GM12878 (cell line): Measurements from ENCODE around the gene PTPRM. TPM values are rescaled to one million over a fixed set of nuclear protein-coding genes. Genes with fewer than 3 reads are reported as not detected.

ENCODE experiments used
- ATAC-seq: fragments of 200-7000 bp; cut with Tn5 transposase; 3 replicates; pipeline ENCODE4 v1.9.1; 2020; ENCODE audit warnings: mild to moderate bottlenecking, moderate library complexity
- BruUV-seq: library from RNA; stranded (reverse); fragments of 400-500 nt; replicated peaks from 2 replicates; lab custom pipeline; 2021; lab: Mats Ljungman, UMichigan
- CTCF ChIA-PET: fragments of 300-600 bp; sonication (Branson Sonifier 250); formaldehyde crosslinking; extraction: SDS; loops from one replicate; lab custom pipeline; 2021; ENCODE audit warnings: inconsistent platforms; lab: Yijun Ruan, JAX
- POLR2A ChIA-PET: fragments of 350-600 bp; formaldehyde crosslinking; extraction: SDS; loops from one replicate; lab custom pipeline; 2021; ENCODE audit warnings: inconsistent platforms; lab: Charles Lee
- RAD21 ChIA-PET: fragments of 300-600 bp; sonication (Branson Sonifier 250); formaldehyde crosslinking; loops from one replicate; lab custom pipeline; 2023; ENCODE audit warnings: antibody characterized with exemption; ENCODE audit not compliant: unreplicated experiment; lab: Charles Lee
- SMC1A ChIA-PET: fragments of 300-600 bp; sonication (Branson Sonifier 250); formaldehyde crosslinking; loops from one replicate; lab custom pipeline; 2023; ENCODE audit not compliant: unreplicated experiment, uncharacterized antibody; lab: Charles Lee
- DNase-seq: peaks from one replicate; pipeline ENCODE4 v3.0.0-alpha.2; 2011; ENCODE audit warnings: low read depth, low spot score
- FAIRE-seq: peaks from 3 replicates; lab custom pipeline; 2011; peaks lifted over from hg19 to GRCh38; lab: Jason Lieb, UNC
- H2AFZ ChIP-seq: 2 replicates; pipeline ENCODE4 v1.6.0; 2011; ENCODE audit warnings: low read depth, low read length, control low read depth; ENCODE audit not compliant: control insufficient read depth
- H3K27ac ChIP-seq: 2 replicates; pipeline ENCODE4 v1.5.1; 2011; ENCODE audit warnings: control low read depth; ENCODE audit not compliant: control insufficient read depth, insufficient read depth
- H3K27me3 ChIP-seq, 2 experiments: replicated peaks in 1 of 2; 2 replicates each; pipeline versions ENCODE4 v1.6.0 to v1.6.1; 2011; ENCODE audit warnings: low read length in 1 of 2; ENCODE audit not compliant: control insufficient read depth in 2 of 2, insufficient read depth in 2 of 2
- H3K36me3 ChIP-seq, 2 experiments: 2 replicates each; pipeline ENCODE4 v1.5.1; 2011; ENCODE audit warnings: low read length in 1 of 2; ENCODE audit not compliant: control insufficient read depth in 2 of 2, insufficient read depth in 2 of 2
- H3K4me1 ChIP-seq: 2 replicates; pipeline ENCODE4 v1.6.1; 2011; ENCODE audit warnings: mild to moderate bottlenecking, low read length, moderate library complexity, mixed read lengths; ENCODE audit not compliant: control insufficient read depth, insufficient read depth
- H3K4me2 ChIP-seq: 2 replicates; pipeline ENCODE4 v1.6.0; 2011; ENCODE audit warnings: control low read depth; ENCODE audit not compliant: control insufficient read depth, insufficient read depth
- H3K4me3 ChIP-seq: fragments of 200-600 bp; sonication (generic); 2 replicates; pipeline ENCODE4 v1.5.1; 2016
- H3K79me2 ChIP-seq: 2 replicates; pipeline ENCODE4 v1.6.0; 2011; ENCODE audit warnings: low read length; ENCODE audit not compliant: control insufficient read depth, insufficient read depth
- H3K9ac ChIP-seq: 2 replicates; pipeline ENCODE4 v1.8.0; 2011; ENCODE audit warnings: low read length, control low read depth, mixed read lengths; ENCODE audit not compliant: control insufficient read depth, insufficient read depth
- H3K9me3 ChIP-seq: replicated peaks from 3 replicates; pipeline ENCODE4 v1.5.1; 2011; ENCODE audit warnings: mild to moderate bottlenecking, low read length; ENCODE audit not compliant: control insufficient read depth, insufficient read depth
- H4K20me1 ChIP-seq: 2 replicates; pipeline ENCODE4 v1.6.0; 2011; ENCODE audit not compliant: control insufficient read depth, insufficient read depth
- ASH2L ChIP-seq: fragments of 300-600, 200-600 bp; sonication (generic); IDR thresholded peaks from 2 replicates; pipeline ENCODE4 v1.6.1; 2017; ENCODE audit warnings: low read depth, mild to moderate bottlenecking, borderline replicate concordance
- ATF2 ChIP-seq: IDR thresholded peaks from 2 replicates; pipeline ENCODE4 v1.6.1; 2012; ENCODE audit warnings: low read length, inconsistent platforms
- E4F1 ChIP-seq: fragments of 450-650 bp; IDR thresholded peaks from 2 replicates; pipeline ENCODE4 v1.6.1; 2018; ENCODE audit warnings: borderline replicate concordance, mild to moderate bottlenecking; ENCODE audit not compliant: partially characterized antibody
- NR2F1 ChIP-seq: fragments of 450-650 bp; conservative IDR thresholded peaks from 2 replicates; pipeline ENCODE4 v1.6.1; 2017; ENCODE audit warnings: mild to moderate bottlenecking
- SP1 ChIP-seq: IDR thresholded peaks from one replicate; pipeline ENCODE4 v1.6.1; 2011; ENCODE audit warnings: low read depth, low read length
- SUPT20H ChIP-seq: IDR thresholded peaks from 2 replicates; pipeline ENCODE4 v1.6.1; 2011; ENCODE audit warnings: low read depth, mild to moderate bottlenecking, low read length, moderate library complexity, borderline replicate concordance; ENCODE audit not compliant: control insufficient read depth
- TCF3 ChIP-seq: IDR thresholded peaks from 2 replicates; pipeline ENCODE4 v1.6.1; 2012; ENCODE audit warnings: low read depth, mild to moderate bottlenecking, low read length, borderline replicate concordance; ENCODE audit not compliant: insufficient read depth
- WGBS: methylation state at CpG from one replicate; pipeline ENCODE4 v1.1.6; 2016; ENCODE audit warnings: low lambda C conversion rate; ENCODE audit not compliant: insufficient replicate concordance, insufficient coverage; ENCODE audit errors: missing lambda C conversion rate; 5-methylcytosine and 5-hydroxymethylcytosine counted together
- in situ Hi-C: fragments of 300-500 bp; cut with MboI; formaldehyde crosslinking; loops from 9 replicates; pipeline ENCODE4 v1.14.3; 2018; ENCODE audit warnings: mixed read lengths
- intact Hi-C: fragments of 100-400 bp; cut with micrococcal nuclease; formaldehyde crosslinking; loops from one replicate; pipeline ENCODE4 v1.14.2; 2022; ENCODE audit not compliant: unreplicated experiment
- polyA plus RNA-seq, 11 experiments: library from polyadenylated mRNA; depleted of rRNA in 4 of 11; unstranded in 6 of 11; stranded (reverse) in 5 of 11; fragments of >200 nt; fragmentation: Nextera tagmentation in 4 of 11; fragmentation: Illumina TruSeq in 1 of 11; extraction: Ambion mirVana in 4 of 11; extraction: Trizol in 1 of 11; gene quantifications; 1 replicate in 1 of 11; 2 replicates in 10 of 11; pipeline versions ENCODE4 v1.2.1 to v1.2.3, GENCODE V29; 2011 to 2016; ENCODE audit warnings: inconsistent platforms in 2 of 11, missing spikeins in 2 of 11, low read depth in 1 of 11
- total RNA-seq, 4 experiments: library from RNA; depleted of rRNA in 3 of 4; stranded (reverse); fragments of >200 nt in 3 of 4; fragmentation: Illumina TruSeq in 1 of 4; extraction: Trizol in 1 of 4; gene quantifications; 2 replicates each; pipeline versions ENCODE4 v1.2.1 to v1.2.3, GENCODE V29; 2013 to 2021
- TF ChIP-seq, protein P1 (sequence below): fragments of 150-350 bp; IDR thresholded peaks from 2 replicates; pipeline ENCODE4 v1.6.1; 2016; ENCODE audit warnings: low read depth, low read length
- TF ChIP-seq, protein P2 (sequence below): fragments of 150-350 bp; IDR thresholded peaks from 2 replicates; pipeline ENCODE4 v1.6.1; 2014; ENCODE audit warnings: mild to moderate bottlenecking, low read depth, low read length

The PTPRM gene
- total and polyA plus RNA-seq, 10 of the 15 experiments (the other 5 are each of a cell fraction or from before 2014, with no cell fraction given): 0.07 to 22.6 (median 0.60) TPM

- Histone ChIP-seq H3K9ac (no peak overlapping the region), H3K36me3 (no peaks in the 10 kb centered on the region), H2AFZ (no peak overlapping the region), H3K79me2 (no peaks in the 10 kb centered on the region), H4K20me1 (no peaks in the 10 kb centered on the region), H3K4me3 (no peak overlapping the region), H3K4me1 (no peaks in the 10 kb centered on the region), H3K27me3 (no peaks in the 10 kb centered on the region; a peak in 1 of 4 replicates), H3K27ac (no peak overlapping the region), H3K4me2 (no peak overlapping the region), H3K9me3 (no peaks in the 10 kb centered on the region)
- FAIRE-seq (no peak), DNase-seq (no peak), ATAC-seq (no peak)
- ChIA-PET RAD21 (interaction anchor here (1.3 kb wide), 1 partner anchor 74 kb away, joined by 3 read pairs; no protein-coding TSS in a partner anchor), SMC1A (interaction anchor here (1.0 to 1.8 kb wide), 4 partner anchors 13 to 109 kb away, joined by 3 to 7 read pairs (median 4); no protein-coding TSS in a partner anchor), POLR2A (no interaction called here), CTCF (interaction anchor here (1.0 to 1.8 kb wide), 2 partner anchors 16 to 242 kb away, joined by 3 to 4 read pairs; no protein-coding TSS in a partner anchor)
- in situ Hi-C loops: no loop called here
- no TSS peak for BruUV-seq
- intact Hi-C loops: no loop called here
- 27% methylated on average over 2 of the region's 2 CpGs for WGBS
- no peak for TF ChIP-seq TCF3
- TF ChIP-seq, protein P1, sequence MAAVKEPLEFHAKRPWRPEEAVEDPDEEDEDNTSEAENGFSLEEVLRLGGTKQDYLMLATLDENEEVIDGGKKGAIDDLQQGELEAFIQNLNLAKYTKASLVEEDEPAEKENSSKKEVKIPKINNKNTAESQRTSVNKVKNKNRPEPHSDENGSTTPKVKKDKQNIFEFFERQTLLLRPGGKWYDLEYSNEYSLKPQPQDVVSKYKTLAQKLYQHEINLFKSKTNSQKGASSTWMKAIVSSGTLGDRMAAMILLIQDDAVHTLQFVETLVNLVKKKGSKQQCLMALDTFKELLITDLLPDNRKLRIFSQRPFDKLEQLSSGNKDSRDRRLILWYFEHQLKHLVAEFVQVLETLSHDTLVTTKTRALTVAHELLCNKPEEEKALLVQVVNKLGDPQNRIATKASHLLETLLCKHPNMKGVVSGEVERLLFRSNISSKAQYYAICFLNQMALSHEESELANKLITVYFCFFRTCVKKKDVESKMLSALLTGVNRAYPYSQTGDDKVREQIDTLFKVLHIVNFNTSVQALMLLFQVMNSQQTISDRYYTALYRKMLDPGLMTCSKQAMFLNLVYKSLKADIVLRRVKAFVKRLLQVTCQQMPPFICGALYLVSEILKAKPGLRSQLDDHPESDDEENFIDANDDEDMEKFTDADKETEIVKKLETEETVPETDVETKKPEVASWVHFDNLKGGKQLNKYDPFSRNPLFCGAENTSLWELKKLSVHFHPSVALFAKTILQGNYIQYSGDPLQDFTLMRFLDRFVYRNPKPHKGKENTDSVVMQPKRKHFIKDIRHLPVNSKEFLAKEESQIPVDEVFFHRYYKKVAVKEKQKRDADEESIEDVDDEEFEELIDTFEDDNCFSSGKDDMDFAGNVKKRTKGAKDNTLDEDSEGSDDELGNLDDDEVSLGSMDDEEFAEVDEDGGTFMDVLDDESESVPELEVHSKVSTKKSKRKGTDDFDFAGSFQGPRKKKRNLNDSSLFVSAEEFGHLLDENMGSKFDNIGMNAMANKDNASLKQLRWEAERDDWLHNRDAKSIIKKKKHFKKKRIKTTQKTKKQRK: no peak
- no peak for TF ChIP-seq NR2F1
- TF ChIP-seq, protein P2, sequence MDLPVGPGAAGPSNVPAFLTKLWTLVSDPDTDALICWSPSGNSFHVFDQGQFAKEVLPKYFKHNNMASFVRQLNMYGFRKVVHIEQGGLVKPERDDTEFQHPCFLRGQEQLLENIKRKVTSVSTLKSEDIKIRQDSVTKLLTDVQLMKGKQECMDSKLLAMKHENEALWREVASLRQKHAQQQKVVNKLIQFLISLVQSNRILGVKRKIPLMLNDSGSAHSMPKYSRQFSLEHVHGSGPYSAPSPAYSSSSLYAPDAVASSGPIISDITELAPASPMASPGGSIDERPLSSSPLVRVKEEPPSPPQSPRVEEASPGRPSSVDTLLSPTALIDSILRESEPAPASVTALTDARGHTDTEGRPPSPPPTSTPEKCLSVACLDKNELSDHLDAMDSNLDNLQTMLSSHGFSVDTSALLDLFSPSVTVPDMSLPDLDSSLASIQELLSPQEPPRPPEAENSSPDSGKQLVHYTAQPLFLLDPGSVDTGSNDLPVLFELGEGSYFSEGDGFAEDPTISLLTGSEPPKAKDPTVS: no peak
- TF ChIP-seq SUPT20H: no peak
- no peak for TF ChIP-seq ASH2L
- no peak for TF ChIP-seq E4F1
- no peak for TF ChIP-seq SP1
- no peak for TF ChIP-seq ATF2
These were observed 306.2 kb downstream of the PTPRM start for GRCh38 chr18:7873316-7873715.
